Mucosa of descending colon (tissue), 3 donors: ENCODE data around the gene RNU5D-1. TPM values are rescaled to one million over a fixed set of nuclear protein-coding genes. Genes with fewer than 3 reads are reported as not detected.

Source experiments
- ATAC-seq: fragments of 200-7000 bp; cut with Tn5 transposase; one replicate; pipeline ENCODE4 v1.9.1; 2020; ENCODE audit warnings: mild to moderate bottlenecking, moderate library complexity
- DNase-seq, 3 donors: peaks; one replicate each; pipeline ENCODE4 v3.0.0-alpha.2; 2020
- H3K36me3 ChIP-seq: fragments of 200-600 bp; one replicate; pipeline ENCODE4 v1.8.0; 2021; ENCODE audit warnings: low read depth, mild to moderate bottlenecking
- H3K4me1 ChIP-seq: fragments of 200-600 bp; one replicate; pipeline ENCODE4 v1.8.0; 2021; ENCODE audit warnings: low read depth, mild to moderate bottlenecking
- H3K4me3 ChIP-seq: fragments of 200-600 bp; one replicate; pipeline ENCODE4 v1.8.0; 2021; ENCODE audit warnings: mild to moderate bottlenecking
- H3K9me3 ChIP-seq: fragments of 200-600 bp; one replicate; pipeline ENCODE4 v1.8.0; 2021; ENCODE audit warnings: mild to moderate bottlenecking
- intact Hi-C, 2 donors: fragments of 100-400 bp; cut with DNase I in 1 of 2; cut with micrococcal nuclease in 1 of 2; formaldehyde crosslinking; loops; one replicate each; pipeline versions ENCODE4 v1.11.0 to v1.11.1; 2022; cut with DNase I, micrococcal nuclease
- total RNA-seq, 3 donors: library from RNA; stranded (reverse); fragmentation: NEBNext Ultra II Directional in 2 of 3; extraction: Animal tissue kit (Norgen Biotek cat#: 25700) in 2 of 3; gene quantifications; one replicate each; pipeline versions ENCODE4 v1.2.1 to v1.2.4, GENCODE V29; 2021 to 2023
- TF ChIP-seq, protein P1 (sequence below): fragments of 200-600 bp; IDR thresholded peaks from one replicate; pipeline ENCODE4 v1.8.0; 2022; ENCODE audit warnings: antibody characterized with exemption, mild to moderate bottlenecking
- donor health status: DM: no; HTN: no; CAD: no; lungs with moderate emphysema.
- donor health status: DM: no; HTN: no; CAD: no.
- donor health status: DM: no; HTN: yes; CAD: no.

The RNU5D-1 gene
- total RNA-seq, 3 donors from 2014 or later = 15.9 TPM; not detected in 2

DNA sequence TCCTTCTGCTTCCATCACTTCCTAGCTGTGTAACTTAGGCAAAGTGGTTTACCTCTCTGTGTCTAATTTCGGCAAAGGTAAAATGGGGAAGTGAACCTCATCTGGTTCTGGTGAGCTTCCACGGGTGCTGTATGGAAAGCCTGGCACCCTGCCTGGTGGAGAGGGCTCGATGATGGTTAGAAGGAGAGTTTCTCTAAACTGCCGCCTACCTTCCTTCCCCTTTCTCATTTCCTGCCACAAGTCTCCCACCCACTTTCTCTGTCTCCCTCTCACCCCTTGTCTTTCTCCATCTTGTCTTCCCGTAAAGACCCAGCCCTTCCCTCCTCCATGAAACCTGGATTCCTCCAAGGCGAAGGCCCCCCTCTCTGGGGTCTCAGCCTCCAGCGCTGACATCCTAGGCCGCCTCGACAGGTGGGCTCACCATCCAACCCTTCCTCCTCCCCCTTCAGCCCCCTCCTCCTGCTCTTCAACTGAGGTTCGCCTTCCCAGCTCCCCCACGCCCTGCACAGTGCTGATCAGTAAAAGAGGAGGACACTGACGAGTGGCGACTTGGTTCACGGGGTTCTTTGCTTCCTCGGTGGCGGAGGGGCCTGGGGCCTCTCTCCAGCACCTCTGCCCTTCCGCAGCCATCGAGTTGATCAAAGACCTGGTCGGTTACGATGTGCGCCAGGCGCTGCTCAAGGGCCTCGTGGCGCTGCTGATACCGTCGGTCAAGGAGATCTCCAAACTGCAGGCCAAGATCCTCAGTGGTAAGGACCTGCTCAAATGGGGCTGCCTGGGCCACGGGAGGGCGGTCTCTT is 7.3 kb downstream of the RNU5D-1 start:
- intact Hi-C loops = no loop called here

DNA sequence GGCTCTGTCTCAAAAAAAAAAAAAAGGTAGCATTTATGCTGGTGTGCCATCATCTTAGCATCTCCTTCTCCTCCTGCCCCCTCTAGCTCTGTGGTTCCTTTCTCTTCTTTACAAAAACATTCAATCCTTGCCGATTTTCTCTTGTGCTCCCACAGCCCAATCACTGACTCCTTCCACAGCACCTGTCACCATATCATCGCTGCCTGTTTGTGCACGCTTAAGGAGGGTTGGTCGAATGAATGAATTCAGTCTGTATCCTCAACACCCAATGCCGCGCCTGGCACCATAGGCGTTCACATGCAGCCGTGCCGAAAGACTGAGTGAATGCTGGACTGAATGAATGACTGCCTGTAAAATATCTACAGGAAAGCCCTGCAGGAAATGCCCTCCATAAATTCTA is 7.9 kb downstream of the RNU5D-1 start:
- Histone ChIP-seq H3K36me3 (no peaks in the 10 kb centered on the region), H3K9me3 (no peaks in the 10 kb centered on the region), H3K4me3 (no peak overlapping the region), H3K4me1 (no peaks in the 10 kb centered on the region)
- ATAC-seq (no peak), DNase-seq (no peak)
- TF ChIP-seq, protein P1, sequence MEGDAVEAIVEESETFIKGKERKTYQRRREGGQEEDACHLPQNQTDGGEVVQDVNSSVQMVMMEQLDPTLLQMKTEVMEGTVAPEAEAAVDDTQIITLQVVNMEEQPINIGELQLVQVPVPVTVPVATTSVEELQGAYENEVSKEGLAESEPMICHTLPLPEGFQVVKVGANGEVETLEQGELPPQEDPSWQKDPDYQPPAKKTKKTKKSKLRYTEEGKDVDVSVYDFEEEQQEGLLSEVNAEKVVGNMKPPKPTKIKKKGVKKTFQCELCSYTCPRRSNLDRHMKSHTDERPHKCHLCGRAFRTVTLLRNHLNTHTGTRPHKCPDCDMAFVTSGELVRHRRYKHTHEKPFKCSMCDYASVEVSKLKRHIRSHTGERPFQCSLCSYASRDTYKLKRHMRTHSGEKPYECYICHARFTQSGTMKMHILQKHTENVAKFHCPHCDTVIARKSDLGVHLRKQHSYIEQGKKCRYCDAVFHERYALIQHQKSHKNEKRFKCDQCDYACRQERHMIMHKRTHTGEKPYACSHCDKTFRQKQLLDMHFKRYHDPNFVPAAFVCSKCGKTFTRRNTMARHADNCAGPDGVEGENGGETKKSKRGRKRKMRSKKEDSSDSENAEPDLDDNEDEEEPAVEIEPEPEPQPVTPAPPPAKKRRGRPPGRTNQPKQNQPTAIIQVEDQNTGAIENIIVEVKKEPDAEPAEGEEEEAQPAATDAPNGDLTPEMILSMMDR = no peak
- intact Hi-C loops = no loop called here

More for the DNA sequence above, 7.3 kb downstream of the RNU5D-1 start:
- Histone ChIP-seq H3K4me1 (no peaks in the 10 kb centered on the region), H3K36me3 (no peaks in the 10 kb centered on the region), H3K9me3 (no peaks in the 10 kb centered on the region), H3K4me3 (no peak overlapping the region)
- DNase-seq = no peak
- ATAC-seq = peak; percentile 21
- TF ChIP-seq, protein P1 = no peak

DNA sequence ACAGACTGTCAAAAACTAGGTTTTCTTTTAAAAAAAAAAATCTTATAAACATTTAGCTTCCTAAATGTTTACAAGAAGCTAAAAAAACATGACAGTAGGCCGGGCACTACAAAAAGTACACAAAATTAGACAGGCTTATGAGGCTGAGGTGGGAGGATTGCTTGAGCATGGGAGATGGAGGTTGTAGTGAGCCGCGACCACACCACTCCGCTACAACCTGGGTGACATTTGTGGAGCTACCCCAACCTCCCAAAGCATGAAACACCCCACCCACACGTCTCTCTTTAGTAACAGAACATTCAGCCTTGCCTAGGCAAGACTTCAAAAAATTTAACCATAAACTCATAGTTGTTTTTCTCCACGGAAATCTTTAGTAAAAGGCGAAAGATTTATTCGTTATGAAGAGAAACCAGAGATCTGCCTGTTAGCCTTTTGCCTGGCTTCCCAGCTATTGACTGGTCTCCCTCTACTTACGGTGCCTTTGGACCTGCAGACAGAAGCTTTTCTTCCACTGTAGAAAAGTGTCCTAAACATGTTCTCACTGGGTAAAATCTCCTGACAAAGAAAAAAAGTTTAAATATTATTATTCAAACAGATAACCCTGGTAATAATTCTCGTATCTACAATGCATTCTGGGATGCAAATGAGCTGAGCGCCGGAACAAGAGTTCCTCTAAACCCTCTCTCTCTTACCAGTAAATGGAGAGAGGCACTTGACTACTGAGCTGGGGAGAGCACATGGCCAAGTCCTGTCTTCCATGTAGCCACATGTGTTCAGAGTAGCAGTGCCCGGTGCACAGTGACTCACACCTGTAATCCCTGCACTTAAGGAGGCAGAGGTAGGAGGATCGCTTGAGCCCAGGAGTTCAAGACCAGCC is 9.2 kb downstream of the RNU5D-1 start:
- Histone ChIP-seq H3K4me1 (no peaks in the 10 kb centered on the region), H3K36me3 (no peaks in the 10 kb centered on the region), H3K9me3 (no peaks in the 10 kb centered on the region), H3K4me3 (no peak overlapping the region)
- TF ChIP-seq, protein P1 = no peak
- peak; percentile 87 for ATAC-seq
- peak in 2 of 3 donors; percentile 47 to 80 for DNase-seq
- intact Hi-C loops = no loop called here

DNA sequence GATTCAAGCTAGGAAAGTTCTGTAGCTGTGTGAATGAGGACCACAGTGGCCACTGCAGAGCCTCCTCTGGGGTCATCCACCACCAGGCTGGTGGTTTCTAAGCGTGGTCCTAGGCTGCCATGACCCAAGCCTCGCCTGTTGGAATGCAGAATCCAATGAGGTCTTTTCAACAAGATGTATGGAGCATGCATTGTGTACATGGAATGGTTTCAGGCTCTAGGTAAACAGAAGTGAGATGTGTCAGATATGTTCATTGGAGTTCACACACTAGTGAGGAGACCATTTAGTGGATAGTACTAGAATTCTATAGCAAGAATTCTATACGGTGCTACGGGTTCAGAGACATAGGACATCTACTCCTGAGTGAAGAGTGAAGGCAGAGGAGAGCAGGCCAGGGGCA is 10.7 kb downstream of the RNU5D-1 start:
- Histone ChIP-seq H3K9me3 (no peaks in the 10 kb centered on the region), H3K4me3 (no peak overlapping the region)

DNA sequence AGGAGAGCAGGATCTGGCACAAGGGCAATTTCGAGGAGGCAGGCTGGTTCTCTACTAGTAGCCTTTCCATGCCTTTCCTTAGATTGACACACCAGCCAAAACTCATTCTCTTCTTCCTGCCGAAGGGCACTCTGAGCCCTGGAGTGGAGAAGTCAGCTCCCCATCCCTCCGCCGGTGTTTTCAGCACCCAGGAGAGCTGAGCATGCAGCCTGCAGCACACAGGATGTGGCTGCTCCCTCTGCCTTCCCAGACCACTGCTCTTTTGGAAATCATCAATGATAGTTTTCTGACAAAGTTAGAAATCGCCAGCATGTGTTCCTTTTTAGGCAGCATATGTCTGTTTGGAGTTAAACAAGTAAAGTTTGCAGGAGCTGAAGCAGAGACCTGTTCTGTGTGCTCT is 11.7 kb downstream of the RNU5D-1 start:
- intact Hi-C loops = no loop called here
- TF ChIP-seq, protein P1 = no peak
- no peak overlapping the region for H3K4me3 ChIP-seq

More for the DNA sequence above, 10.7 kb downstream of the RNU5D-1 start:
- DNase-seq (no peak), ATAC-seq (no peak)
- intact Hi-C loops = no loop called here
- H3K36me3 ChIP-seq = no peaks in the 10 kb centered on the region
- no peaks in the 10 kb centered on the region for H3K4me1 ChIP-seq
- TF ChIP-seq, protein P1 = no peak

More for the DNA sequence above, 11.7 kb downstream of the RNU5D-1 start:
- no peak for DNase-seq
- H3K36me3 ChIP-seq = no peaks in the 10 kb centered on the region
- H3K9me3 ChIP-seq = no peaks in the 10 kb centered on the region
- H3K4me1 ChIP-seq = no peaks in the 10 kb centered on the region
- ATAC-seq = no peak
